ENCODE measurements around the gene MAPK8.

Gene MAPK8

DNA sequence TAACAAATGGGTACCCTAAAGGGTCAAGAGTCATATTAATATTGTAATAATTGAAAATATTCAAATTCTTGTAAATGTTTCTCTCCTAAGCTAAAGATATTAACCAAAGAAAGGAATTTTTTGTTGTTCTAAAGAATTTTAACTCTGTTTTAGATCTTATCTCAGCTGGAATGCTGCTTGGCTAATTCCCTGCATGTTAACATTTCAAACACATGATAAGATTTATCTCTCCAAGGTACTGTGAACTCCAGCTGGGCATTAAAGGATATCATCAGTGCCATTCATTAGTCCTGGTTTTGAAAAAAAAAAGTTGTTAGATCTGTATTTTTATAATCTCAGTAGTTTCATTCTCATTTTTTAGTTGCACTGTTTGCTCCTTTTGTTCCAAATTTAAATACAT is 76.9 kb downstream of the MAPK8 start:
- no peak for DNase-seq (ENCODE audit: low read depth)
- TF ChIP-seq, protein P1, sequence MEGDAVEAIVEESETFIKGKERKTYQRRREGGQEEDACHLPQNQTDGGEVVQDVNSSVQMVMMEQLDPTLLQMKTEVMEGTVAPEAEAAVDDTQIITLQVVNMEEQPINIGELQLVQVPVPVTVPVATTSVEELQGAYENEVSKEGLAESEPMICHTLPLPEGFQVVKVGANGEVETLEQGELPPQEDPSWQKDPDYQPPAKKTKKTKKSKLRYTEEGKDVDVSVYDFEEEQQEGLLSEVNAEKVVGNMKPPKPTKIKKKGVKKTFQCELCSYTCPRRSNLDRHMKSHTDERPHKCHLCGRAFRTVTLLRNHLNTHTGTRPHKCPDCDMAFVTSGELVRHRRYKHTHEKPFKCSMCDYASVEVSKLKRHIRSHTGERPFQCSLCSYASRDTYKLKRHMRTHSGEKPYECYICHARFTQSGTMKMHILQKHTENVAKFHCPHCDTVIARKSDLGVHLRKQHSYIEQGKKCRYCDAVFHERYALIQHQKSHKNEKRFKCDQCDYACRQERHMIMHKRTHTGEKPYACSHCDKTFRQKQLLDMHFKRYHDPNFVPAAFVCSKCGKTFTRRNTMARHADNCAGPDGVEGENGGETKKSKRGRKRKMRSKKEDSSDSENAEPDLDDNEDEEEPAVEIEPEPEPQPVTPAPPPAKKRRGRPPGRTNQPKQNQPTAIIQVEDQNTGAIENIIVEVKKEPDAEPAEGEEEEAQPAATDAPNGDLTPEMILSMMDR (conservative IDR thresholded peaks at IDR 0.05; ENCODE audit: low read length), result no peak
- no peak overlapping the region for H3K4me3 ChIP-seq (ENCODE audit: low read length)

DNA sequence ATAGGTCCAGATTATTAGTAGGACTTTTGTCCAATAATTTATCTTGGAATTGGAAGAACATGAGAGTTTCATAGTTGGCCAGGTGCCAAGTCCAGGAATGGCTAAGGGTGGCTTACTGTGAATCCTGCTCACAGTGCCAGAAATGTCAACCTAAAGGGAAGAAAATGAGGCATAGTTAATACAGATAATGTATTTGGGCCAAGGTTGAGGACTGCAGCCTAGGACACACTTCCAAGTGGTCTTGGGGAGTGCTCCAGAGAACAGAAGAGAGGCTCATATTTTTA is 78.2 kb downstream of the MAPK8 start:
- DNase-seq (ENCODE audit: low read depth), result no peak
- no peak overlapping the region for H3K4me3 ChIP-seq (ENCODE audit: low read length)
- TF ChIP-seq, protein P1 (conservative IDR thresholded peaks at IDR 0.05; ENCODE audit: low read length), result no peak

DNA sequence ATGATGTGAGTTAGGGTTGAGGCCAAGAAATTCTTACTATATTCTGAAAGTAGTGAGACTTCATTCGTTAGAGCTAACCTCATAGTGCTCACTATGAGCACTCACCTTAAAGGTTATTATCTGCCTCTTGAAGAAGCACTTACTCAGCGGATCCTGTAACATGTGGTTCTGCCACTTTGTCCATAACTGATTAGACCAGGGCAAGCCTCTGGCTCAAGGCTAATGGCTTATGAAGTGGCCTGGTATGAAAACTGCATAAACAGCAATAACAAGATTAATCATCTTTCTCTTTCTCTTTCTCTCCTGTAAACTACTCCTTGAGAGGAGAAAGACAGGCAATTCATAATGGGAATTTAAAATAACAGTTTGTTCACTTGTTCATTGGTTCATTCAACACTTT is 82.8 kb downstream of the MAPK8 start:
- H3K4me3 ChIP-seq (ENCODE audit: low read length), result no peak overlapping the region
- DNase-seq (ENCODE audit: low read depth), result no peak
- TF ChIP-seq, protein P1 (conservative IDR thresholded peaks at IDR 0.05; ENCODE audit: low read length), result no peak

DNA sequence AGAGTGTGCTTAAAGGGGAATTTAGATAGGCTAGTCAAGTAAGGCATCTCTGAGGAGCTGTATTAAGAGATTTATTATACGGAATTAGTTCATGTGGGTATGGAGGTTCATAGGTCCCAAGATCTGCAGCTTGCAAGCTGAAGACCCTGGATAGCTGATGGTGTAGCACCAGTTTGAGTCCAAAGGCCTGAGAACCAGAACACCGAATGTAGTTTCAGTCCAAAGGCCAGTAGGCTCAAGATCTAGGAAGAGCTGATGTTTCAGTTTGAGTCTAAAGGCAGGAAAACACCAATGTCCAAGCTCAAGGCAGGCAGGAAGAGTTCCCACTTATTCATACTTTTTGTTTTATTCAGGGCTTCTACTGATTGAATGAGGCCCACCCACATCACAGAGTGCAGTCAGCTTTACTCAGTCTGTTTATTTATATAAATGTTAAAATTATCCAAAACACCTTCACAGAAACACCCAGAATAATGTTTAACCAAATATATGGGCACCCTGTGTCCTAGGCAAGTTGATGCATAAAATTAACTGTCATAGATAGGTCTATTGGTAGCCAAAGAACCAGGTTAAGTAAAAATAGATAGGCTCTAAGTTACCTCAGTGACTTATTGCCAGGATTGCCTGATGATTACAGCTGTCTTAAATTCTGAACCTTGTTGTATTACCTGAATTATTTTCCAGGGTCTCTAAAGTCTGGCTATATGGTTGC is 83.5 kb downstream of the MAPK8 start:
- H3K4me3 ChIP-seq (ENCODE audit: low read length), result no peak overlapping the region
- TF ChIP-seq, protein P1 (conservative IDR thresholded peaks at IDR 0.05; ENCODE audit: low read length), result no peak
- DNase-seq (ENCODE audit: low read depth), result no peak

DNA sequence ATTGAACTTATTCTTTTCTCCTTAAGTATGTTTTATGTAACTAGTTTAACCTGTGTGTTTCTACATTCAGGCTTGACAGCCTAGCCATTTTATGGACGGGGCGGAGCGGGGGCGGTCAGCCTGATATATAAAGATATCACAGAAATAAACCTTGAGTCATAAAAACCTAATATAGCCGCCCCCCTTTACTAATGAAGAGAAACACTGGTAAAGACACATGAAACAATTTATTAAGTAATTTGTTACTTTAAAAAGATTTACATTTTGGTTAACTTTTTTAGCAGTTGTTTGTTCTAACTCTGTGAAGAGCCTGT is 84.0 kb downstream of the MAPK8 start:
- no peak overlapping the region for H3K4me3 ChIP-seq (ENCODE audit: low read length)
- TF ChIP-seq, protein P1 (conservative IDR thresholded peaks at IDR 0.05; ENCODE audit: low read length), result no peak
- DNase-seq (ENCODE audit: low read depth), result no peak

DNA sequence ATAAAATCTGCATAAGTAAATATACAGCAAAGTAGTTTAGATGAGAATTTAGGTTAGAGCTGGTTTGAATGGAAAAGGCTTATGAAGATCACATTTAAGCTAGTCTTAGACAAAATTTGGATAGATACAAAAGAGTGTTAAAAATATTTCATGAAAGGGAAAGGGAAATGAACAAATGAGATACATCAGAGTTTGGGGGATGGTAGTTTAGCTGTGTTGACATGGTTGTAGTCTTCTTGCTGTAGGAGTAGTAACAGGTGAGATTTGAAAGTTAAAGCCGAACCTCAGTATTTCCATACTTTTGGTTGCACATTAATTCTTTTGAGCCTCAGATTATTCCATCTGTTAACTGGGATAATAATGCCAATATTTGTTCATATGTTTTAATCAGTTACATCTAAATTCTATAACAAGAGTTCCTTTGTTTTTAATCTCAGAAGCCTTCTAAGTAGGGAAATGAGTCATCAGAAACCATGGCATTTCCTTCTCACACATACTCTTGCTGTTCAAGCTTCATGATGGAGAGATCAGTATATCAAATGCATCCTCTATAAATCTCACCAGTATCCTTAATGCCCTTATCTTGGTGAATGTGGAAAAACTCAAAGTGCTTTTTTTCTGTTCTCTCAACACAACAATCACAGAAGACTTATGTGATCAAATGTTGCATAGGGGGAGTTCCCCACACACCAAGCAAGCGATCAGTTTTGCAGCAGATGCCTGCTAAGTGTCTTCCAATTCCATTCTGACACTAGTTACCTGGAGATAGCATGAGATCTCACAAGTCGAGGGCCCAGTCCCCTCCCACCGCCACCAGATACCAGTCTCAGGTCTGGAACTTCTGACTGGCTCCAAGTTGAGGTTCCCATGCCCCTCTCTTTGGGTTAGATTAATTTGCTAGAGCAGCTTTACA is 84.7 kb downstream of the MAPK8 start:
- no peak overlapping the region for H3K4me3 ChIP-seq (ENCODE audit: low read length)
- DNase-seq (ENCODE audit: low read depth), result peak; percentile 46
- TF ChIP-seq, protein P1 (conservative IDR thresholded peaks at IDR 0.05; ENCODE audit: low read length), result no peak

DNA sequence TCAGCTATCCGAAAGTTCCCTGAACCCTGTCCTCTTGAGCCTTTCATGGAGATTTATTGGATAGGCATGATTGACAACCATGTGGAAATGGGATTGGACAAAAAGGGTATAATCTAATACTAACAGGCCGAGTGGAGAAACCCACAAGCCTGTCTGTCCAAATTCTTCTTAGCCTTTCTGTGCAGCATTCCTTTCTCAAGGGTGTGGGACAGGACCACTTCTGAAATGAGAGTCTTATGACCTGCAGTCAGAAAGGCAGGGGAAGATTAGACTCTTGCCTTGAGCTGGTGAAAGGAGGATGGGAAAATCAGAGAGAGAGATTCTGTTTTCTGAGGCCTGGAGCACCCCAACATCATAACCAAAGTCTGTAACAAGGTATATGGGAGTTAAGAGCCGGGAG is 85.5 kb downstream of the MAPK8 start:
- no peak for DNase-seq (ENCODE audit: low read depth)

More for the DNA sequence above, 85.5 kb downstream of the MAPK8 start:
- no peak overlapping the region for H3K4me3 ChIP-seq (ENCODE audit: low read length)
- TF ChIP-seq, protein P1 (conservative IDR thresholded peaks at IDR 0.05; ENCODE audit: low read length), result no peak

All from AG10803 (cell line).